ENCODE data around the gene RASD1.

- TF ChIP-seq EZH2 (IDR thresholded peaks at IDR 0.05; ENCODE audit: low read depth, unreplicated experiment) (no peak), EZH2phosphoT487 (IDR thresholded peaks at IDR 0.05; ENCODE audit: unreplicated experiment) (no peak), CREB1 (CRISPR knock-in tag; IDR thresholded peaks at IDR 0.05; ENCODE audit: low read depth) (no peak), POLR2AphosphoS5 (IDR thresholded peaks at IDR 0.05; ENCODE audit: low read depth) (no peak), STAT1 (IDR thresholded peaks at IDR 0.05; ENCODE audit: unreplicated experiment) (no peak), JUNB (IDR thresholded peaks at IDR 0.05; ENCODE audit: unreplicated experiment) (no peak), ZNF462 (CRISPR knock-in tag; IDR thresholded peaks at IDR 0.05) (no peak), ZNF114 (CRISPR knock-in tag; IDR thresholded peaks at IDR 0.05) (no peak), ZNF331 (CRISPR knock-in tag; IDR thresholded peaks at IDR 0.05; ENCODE audit: low read depth) (no peak), ETS1 (IDR thresholded peaks at IDR 0.05) (no peak)
- TF ChIP-seq, protein P1, sequence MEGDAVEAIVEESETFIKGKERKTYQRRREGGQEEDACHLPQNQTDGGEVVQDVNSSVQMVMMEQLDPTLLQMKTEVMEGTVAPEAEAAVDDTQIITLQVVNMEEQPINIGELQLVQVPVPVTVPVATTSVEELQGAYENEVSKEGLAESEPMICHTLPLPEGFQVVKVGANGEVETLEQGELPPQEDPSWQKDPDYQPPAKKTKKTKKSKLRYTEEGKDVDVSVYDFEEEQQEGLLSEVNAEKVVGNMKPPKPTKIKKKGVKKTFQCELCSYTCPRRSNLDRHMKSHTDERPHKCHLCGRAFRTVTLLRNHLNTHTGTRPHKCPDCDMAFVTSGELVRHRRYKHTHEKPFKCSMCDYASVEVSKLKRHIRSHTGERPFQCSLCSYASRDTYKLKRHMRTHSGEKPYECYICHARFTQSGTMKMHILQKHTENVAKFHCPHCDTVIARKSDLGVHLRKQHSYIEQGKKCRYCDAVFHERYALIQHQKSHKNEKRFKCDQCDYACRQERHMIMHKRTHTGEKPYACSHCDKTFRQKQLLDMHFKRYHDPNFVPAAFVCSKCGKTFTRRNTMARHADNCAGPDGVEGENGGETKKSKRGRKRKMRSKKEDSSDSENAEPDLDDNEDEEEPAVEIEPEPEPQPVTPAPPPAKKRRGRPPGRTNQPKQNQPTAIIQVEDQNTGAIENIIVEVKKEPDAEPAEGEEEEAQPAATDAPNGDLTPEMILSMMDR (conservative IDR thresholded peaks at IDR 0.05; ENCODE audit: low read depth in 2 of 2) = peak; percentile 17 to 56; a peak in 2 of 4 replicates
- TF ChIP-seq, protein P2, sequence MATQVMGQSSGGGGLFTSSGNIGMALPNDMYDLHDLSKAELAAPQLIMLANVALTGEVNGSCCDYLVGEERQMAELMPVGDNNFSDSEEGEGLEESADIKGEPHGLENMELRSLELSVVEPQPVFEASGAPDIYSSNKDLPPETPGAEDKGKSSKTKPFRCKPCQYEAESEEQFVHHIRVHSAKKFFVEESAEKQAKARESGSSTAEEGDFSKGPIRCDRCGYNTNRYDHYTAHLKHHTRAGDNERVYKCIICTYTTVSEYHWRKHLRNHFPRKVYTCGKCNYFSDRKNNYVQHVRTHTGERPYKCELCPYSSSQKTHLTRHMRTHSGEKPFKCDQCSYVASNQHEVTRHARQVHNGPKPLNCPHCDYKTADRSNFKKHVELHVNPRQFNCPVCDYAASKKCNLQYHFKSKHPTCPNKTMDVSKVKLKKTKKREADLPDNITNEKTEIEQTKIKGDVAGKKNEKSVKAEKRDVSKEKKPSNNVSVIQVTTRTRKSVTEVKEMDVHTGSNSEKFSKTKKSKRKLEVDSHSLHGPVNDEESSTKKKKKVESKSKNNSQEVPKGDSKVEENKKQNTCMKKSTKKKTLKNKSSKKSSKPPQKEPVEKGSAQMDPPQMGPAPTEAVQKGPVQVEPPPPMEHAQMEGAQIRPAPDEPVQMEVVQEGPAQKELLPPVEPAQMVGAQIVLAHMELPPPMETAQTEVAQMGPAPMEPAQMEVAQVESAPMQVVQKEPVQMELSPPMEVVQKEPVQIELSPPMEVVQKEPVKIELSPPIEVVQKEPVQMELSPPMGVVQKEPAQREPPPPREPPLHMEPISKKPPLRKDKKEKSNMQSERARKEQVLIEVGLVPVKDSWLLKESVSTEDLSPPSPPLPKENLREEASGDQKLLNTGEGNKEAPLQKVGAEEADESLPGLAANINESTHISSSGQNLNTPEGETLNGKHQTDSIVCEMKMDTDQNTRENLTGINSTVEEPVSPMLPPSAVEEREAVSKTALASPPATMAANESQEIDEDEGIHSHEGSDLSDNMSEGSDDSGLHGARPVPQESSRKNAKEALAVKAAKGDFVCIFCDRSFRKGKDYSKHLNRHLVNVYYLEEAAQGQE (IDR thresholded peaks at IDR 0.05; ENCODE audit: unreplicated experiment) = no peak
Measured at GRCh38 chr17:17500999-17501605, 4.9 kb upstream of the RASD1 start.
